ENCODE measurements around the gene ITPR1.

Gene ITPR1

DNA sequence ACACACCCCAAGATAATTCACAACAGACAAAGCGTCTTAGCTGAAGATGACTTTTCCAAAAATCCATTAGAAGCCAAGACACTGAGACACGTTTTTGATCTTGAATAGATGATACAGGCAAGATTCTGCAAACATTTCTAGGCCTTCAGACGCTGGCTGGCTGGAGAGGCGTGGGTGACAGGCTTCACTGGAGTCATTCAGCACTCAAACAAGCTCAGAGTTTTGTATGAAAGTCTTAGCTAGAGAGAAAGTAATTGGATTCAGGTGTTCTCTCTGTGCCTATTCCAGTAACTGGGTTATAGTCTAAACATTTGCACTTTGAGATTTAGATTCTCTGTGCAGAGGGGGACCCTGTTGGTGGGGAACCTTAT is 338.4 kb downstream of the ITPR1 start:
- DNase-seq (ENCODE audit: low spot score), result peak; percentile 59

DNA sequence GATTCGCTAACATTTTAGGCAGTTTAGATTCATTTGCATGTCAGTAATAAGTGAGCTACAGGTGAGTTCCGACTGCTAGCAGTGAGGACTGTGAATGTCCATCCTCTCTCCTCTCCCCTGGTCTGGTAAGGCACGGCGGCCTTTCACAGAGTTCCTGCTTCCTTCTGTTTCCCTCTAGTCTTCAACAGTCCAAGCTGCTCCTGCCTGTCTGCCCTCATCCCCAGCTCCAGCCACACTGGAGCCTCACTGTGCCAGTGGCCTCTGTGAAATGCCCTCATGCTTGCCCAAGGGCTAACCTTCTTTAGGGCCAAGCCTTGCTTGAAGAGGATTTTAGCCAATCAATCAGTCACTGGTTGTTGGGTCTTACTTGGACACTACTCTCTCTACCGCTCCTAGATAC is 340.3 kb downstream of the ITPR1 start:
- DNase-seq (ENCODE audit: low spot score), result no peak

DNA sequence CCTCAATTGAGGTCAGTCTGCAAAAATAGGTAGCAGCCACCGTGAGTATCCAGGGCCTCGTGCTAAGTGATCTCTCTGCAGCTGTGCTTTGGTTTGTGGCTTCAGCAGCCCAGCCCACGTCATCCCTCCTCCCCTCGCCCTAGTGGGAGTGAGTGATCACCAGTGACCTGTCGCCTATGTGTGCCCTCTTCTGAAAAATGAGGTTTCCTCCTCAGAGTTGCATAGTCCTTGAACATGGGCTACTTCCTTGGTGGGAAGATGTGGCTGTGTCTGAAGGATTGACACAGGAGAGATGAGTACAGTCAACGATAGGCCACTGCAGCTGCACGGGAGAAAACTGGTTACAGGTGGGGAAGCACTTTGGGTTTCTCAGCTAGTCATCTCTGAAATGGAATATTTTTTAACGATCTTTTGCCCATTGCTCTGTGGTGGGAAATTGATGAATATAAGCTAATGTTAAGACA is 341.3 kb downstream of the ITPR1 start:
- peak; percentile 81 for DNase-seq (ENCODE audit: low spot score)

DNA sequence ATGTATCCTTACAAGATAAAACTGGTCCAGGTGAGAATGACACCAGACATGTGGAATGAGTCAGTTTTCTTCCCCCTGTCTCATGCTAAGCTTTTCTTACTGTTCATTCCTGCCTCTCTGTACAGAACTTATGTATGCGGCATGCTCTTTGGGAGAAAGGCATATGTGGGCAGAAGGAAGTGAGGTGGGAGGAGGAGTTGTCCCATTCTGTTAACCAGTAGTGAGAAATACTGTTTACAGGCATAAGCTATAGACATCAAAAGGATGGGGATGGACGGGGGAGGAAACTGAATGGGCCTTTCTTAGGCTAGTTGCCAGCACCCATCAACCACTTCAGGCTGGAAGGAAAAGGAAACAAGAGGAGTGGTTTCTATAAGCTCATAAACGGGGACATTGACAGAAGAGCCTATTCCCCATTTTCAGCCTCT is 342.5 kb downstream of the ITPR1 start:
- DNase-seq (ENCODE audit: low spot score), result no peak

DNA sequence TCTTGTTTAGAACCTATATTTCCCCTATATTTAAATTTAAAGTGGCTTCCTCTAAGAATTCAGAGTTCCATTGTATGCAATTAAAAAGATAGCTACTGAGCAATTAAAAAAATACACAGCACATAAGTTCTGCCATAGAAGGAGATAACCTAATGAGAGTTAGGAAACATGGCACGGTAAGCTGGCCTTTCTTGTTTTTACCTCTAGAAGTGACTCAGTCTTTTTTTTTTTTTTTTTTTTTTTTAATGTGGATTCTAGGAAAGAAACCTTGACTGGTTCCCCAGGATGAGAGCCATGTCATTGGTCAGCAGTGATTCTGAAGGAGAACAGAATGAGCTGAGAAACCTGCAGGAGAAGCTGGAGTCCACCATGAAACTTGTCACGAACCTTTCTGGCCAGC is 343.4 kb downstream of the ITPR1 start:
- no peak for DNase-seq (ENCODE audit: low spot score)

DNA sequence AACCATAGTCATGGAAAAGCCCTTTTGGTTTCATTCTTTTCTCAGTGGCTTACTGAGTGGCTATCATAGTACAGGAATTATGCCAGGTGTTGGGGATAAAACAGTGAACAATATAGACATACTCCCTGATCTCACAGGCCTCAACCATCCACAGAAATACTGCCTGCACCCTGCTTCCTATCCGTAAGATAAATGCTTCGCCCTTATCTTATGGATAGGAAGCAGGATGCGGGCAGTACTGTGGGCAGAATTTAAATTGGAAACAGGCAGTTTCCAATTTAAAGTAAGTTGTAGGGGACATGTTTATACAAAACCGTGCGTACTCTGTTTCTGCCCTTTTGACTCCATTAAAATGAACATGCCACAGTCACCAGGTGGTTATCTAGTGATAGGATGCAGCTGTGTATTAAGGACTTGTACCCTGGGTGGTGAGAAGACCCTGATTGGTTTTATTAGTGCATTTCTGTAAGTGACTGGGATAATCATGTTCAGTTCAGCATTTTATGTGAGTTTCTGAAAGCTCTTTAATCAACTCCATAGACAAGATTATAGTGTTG is 344.3 kb downstream of the ITPR1 start:
- no peak for DNase-seq (ENCODE audit: low spot score)

DNA sequence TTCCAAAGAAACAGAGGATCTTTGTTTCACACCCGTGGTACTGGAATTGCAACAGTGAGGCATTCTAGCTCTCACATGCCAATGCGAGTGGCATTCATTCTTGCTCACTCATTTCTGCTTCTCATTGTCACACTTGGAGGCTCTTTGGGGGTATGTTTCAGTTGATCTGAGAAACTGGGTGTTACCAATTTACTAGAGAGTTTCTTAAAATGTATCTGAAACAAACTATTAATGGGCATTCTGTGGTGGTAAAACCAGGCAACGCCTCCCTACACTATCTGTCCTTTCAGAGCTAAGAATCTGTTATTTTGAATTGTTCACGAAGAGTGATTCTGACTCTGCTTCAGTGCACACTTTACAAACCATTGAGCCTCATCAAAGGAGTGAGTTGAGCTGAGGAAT is 345.5 kb downstream of the ITPR1 start:
- no peak for DNase-seq (ENCODE audit: low spot score)

DNA sequence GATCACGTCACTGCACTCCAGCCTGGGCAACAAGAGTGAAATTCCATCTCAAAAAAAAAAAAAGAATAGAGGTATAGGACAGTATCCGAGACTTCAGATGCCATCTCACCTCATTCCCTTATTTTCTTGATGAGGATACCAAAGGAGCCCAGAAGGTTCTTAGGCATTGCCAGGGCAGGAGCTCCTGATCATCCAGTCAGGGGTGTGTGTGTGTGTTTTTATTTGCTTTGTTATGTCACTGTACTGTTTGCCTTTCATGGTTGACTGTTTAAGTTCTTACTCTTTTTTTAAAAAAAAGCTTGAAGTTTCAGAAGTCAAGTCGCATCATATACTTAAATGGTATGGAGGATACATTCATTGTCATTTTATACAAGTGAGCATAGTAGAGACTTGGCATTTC is 346.1 kb downstream of the ITPR1 start:
- no peak for DNase-seq (ENCODE audit: low spot score)

DNA sequence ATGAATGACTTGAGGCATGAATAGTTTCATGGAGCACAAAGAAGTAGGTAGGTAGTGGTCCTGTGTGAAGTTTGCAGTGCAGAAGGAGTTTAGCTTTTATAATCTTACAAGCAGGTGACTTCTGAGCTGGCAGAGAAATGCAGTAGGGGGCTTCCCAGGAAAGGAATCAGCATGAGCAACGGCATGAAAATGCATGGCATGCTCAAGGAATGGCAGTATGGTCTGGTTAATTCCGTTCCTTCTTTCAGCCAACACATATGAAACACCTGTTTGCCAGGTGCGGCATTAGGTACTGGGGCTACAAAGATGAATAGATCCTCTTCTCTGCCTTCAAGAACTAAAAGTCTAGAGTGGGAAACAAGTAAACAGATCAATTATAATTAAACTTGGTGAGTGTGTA is 348.1 kb downstream of the ITPR1 start:
- DNase-seq (ENCODE audit: low spot score), result no peak

DNA sequence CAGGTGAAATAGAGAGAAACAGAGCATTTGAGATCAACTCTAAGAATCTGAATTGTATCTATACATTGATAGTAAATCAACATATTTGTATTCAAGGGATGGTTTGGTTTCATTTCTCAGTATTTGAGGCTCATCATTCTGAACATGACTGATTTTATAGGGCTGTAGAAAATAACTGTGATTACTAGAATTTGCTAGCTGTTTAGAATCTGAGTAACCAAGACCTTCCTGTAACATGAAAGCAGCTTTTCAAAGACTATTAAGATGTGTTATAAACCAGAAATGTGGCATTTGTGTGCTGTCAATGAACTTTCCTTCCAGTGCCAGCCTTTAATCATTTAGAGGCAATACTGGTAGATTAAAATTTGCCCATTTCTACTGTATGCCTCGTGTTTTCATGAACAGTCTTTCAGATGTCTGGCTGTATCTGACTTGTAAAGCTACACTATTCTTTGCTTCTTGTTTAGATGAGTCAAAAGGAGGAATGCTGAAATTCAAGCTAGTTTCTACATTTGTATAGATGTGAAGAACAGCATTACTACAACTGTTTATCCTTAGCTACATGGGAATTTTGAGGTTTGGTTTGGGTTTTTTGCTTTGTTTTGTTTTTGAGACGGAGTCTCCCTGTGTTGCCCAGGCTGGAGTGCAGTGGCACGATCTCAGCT is 348.8 kb downstream of the ITPR1 start:
- DNase-seq (ENCODE audit: low spot score), result peak; percentile 69

DNA sequence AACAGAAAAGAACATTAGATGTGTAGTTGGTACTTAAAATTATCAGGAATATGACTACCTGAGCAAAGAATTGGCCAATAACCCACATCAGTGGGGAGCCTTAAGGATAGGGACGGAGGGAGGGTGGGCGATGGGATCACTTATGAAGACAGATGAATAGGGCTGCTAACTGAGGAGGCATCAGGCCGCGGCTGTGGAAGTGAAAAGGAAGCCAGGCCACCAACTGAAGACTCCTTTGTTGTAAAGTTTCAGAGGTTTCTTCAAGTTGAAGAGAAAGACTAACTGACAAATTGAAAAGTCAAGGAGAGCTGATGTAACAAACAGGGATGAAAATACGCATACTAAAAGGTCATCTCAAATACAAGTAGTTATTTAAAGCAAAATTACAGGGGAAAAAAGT is 350.5 kb downstream of the ITPR1 start:
- DNase-seq (ENCODE audit: low spot score), result no peak

DNA sequence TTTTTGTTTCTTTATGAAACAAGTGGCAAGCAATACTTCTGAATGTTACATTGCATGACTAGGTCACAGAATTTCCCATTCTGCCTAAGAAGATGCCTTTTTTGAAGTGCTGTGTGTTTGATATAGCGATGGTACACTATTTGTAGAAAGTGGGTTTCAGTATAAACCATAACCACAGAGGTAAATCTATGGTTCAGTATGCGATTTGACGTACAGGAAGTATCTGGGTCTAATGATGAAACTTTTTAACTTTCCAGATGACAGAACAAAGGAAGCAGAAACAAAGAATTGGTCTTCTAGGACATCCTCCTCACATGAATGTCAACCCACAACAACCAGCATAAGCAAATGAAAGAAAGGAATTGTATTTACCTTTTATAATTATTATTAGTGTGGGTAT is 352.7 kb downstream of the ITPR1 start:
- DNase-seq (ENCODE audit: low spot score), result peak; percentile 66

DNA sequence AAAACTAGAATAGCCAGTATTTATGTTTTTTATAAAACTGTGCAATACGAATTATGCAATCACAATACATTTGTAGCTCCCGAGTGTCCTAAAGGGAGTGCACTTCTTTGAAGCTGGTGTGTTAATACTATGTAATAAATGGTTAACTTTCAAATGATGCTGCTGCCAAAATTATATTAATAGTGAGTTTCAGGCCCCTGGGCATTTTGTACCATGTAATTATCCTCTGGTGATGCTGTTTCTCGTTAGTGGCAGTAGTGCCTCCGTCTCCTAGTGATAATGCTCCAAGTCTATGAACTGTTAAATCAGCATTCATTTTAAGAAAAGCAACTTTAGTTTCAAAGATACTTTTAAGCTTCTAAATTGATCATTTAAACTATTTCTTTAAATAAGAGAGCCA is 353.4 kb downstream of the ITPR1 start:
- DNase-seq (ENCODE audit: low spot score), result no peak

DNA sequence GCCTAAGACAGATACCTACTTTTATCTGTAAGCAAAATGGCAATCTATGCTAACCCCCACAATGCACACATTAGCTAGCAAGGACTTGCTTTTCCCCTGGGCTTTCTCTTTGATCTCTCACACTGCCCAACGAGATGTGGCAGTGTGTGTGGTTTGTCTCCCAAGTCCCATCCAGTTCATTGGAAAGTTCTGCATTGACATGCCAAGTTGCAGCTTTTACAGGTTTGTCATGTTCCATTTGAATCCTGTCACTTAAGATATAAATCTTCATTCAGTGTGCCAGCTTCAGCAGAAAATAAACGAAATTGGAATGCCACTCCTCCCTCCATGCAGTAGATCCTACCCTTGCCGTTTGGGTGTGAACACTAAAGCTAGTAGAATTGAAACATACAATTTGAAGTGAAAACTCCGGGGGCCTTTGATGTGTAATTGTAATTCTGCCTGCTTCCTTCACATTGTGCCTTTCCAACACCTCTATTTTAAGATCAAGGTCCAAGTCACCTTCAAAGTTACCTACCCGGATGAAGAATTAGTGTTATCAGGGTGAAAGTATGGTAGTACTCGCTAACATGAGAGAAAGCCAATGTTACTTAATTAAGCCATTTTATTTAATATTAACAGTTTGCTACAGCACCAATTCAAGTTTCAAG is 355.2 kb downstream of the ITPR1 start:
- no peak for DNase-seq (ENCODE audit: low spot score)

DNA sequence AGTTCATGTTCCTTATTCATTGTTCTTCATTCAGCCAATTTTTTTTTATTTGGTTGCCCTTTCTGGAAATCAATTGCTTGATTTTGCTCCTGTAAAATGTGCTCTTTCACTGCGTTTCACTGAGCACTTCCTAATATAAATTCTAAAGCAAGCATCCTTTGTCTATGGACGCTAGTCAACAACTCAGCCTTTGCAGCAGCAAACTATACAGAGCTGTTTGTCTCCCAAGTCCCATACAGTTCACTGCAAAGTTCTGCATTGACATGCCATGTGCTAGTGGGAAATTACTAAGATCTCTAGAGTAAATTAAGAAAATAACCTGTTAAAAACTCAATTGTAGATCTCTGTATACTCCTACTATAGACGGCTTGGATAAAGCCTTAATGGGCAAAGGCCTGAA is 356.0 kb downstream of the ITPR1 start:
- DNase-seq (ENCODE audit: low spot score), result no peak

DNA sequence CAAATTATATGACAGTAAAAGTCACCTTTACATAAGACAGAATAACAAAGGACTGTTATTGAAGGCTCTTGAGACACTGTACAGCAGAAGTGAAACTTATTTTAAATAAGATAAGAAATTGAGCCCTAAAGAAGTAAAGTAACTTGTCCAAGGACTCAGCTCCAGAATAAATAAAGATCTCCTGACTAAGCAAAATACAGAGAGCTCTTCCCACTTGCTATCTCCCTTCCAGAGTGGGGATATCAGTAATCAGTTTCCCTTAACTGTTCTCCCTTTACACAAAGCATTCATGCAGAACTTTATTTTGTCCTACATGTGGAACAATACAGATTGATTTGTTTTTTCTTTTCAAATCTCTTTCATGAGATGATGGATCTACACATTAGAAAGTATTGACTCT is 356.6 kb downstream of the ITPR1 start:
- no peak for DNase-seq (ENCODE audit: low spot score)

DNA sequence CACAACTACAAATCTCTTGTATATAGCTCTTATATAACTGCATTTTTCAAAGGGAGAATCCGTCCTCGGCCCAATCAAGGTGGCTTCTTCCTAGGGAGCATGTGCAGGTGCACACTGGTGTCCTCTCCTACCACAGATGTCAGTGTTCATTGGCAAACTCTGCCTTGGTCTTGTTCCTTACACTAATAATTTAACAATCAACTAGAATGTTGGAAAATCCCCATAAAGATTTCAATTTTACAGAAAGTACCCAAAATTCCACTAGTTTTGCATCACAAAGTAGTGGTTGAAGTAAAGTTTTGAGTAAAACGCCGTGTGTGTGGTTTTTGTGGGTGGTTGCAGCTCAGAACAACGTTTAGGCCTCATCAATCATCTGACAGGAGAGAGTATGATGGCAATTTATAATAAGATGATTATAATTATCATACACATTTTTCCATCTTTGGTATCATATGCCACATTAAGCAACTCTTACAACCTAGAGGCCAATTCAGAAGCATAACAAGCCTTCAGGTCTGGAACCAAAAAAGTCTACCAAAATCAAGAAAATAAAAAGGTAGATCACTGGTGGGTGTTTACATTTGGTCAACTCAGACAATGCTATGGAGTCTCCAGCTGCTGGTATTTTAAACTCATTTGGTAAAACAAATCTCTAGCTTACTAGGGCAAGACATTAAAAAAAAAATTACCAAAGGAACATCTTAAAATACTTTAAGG is 357.2 kb downstream of the ITPR1 start:
- DNase-seq (ENCODE audit: low spot score), result no peak

DNA sequence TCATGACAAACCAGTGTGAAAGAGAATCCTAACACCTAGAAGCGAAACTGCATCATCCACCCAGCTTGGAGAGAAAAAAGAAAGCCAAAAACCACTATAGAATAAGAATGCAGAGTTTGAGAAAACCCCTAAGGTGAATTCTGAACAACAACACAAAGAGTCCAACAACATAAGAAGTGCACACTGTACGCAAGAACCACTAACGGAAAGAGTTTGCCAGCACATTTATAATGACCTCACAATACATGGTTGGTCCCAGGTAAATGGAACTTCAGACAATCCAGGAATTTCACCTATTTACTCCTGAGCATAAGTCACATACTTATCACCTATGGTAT is 357.7 kb downstream of the ITPR1 start:
- peak; percentile 74 for DNase-seq (ENCODE audit: low spot score)

DNA sequence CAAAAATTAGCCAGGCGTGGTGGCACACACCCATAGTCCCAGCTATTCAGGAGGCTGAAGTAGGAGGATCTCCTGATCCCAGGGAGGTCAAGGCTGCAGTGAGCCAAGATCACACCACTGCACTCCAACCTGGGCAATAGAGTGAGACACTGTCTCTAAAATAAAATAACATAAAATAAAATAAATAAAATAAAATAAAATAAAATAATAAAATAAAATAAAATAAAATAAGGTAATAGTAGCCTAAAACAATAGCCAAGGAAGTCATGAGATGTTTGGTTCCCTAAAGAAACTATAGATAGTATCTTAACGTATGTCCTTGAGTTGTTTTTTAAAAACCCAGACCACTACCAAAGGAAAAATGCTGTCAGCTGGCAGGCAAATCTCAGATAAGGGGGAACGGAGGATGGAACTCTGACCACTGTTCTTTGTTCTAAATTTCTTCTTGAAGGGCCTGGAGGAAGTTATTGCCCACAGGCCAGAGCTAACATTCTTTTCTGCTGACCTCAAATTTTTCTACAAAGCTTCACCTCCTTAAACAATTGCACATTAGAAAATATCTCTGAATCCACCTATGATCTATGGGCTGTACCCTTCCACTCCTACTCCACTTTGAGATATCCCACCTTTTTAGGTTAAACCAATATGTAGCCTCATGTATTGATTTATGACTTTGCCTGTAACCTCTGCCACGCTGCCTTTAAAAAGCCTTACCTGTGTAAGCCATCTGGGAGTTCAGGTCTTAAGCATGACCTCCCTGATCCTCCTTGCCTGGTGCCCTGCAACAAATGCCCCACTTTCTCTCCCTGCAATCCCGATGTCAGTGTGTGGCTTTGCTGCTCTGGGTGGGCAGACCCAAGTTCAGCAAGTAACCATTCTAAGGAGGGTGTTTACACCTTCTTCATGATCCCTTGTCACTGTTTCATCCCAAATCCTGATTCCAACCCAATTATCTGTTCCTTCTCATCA is 359.9 kb downstream of the ITPR1 start:
- no peak for DNase-seq (ENCODE audit: low spot score)

DNA sequence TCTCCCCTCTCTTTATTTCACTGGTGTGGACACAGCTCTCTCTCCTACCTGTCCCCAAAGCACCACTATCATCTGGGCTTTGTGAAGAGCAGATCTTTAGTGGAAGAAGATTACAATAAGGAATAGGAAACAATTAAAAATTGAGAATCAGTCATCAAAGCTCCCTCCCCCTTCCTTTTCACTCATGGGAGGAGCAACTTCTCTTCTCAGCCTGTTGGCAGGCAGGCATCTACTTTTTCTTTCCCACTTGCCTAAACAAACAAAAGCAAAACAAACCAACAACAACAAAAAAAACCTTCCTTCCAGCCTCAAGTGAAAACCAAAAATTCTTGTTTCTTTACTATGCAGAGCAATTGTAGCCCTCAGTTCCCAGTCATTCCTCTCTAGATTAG is 360.6 kb downstream of the ITPR1 start:
- DNase-seq (ENCODE audit: low spot score), result no peak

DNA sequence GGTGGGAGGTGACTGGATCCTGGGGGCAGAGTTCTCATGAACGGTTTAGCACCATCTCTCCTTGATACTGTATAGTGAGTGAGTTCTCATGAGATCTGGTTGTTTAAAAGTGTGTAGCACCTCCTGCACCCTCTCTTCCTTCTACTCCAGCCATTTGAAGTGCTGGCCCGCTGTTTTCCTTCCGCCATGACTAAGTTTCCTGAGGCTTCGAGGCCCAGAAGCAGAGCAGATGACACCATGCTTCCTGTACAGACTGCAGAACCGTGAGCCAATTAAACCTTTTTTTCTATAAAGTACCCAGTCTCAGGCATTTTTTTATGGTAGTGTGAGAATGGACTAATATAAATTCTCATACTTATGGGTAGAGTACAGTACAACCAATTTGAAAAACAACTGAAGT is 362.5 kb downstream of the ITPR1 start:
- DNase-seq (ENCODE audit: low spot score), result peak; percentile 20

DNA sequence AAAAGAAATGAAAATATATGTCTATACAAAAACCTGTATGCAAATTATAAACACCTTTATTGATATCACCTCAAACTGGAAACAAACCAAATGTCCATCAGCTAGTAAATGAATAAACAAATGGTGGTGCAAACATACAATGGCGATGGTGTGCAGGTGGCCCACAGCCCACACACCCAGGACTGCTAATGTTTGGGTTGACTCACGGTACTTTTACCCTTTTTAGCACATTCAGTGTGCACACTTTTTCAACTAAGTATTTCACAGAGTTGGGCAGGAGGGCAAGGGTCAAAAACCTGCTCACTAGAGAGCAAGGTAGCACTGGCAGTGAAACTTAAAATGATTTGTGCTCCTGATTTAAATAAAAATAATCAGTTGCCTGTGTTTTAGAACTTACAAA is 363.0 kb downstream of the ITPR1 start:
- no peak for DNase-seq (ENCODE audit: low spot score)
